SK-N-SH (cell line): ENCODE results near the gene PXK. TPM values are rescaled to one million over a fixed set of nuclear protein-coding genes. Genes with fewer than 3 reads are reported as not detected.

Experiments
- CTCF ChIA-PET: fragments of 300-600, 350-600 bp; formaldehyde crosslinking; extraction: SDS; loops from one replicate; lab custom pipeline; 2021; lab: Yijun Ruan, JAX
- POLR2A ChIA-PET: fragments of 350-600 bp; sonication (Branson Sonifier 250); formaldehyde crosslinking; extraction: SDS; loops from one replicate; lab custom pipeline; 2020; ENCODE audit warnings: antibody characterized with exemption, inconsistent platforms; lab: Yijun Ruan, JAX
- DNase-seq: peaks from one replicate; pipeline ENCODE4 v3.0.0; 2012
- H2AFZ ChIP-seq: fragments of 200-600 bp; sonication (generic); 2 replicates; pipeline ENCODE4 v1.8.1; 2016; ENCODE audit warnings: antibody characterized with exemption, mild to moderate bottlenecking, low read depth
- H3F3A ChIP-seq: fragments of 200-600 bp; sonication (generic); replicated peaks from 2 replicates; pipeline ENCODE3; 2016; ENCODE audit warnings: antibody characterized with exemption, mild to moderate bottlenecking; ENCODE audit not compliant: insufficient read depth
- H3K27ac ChIP-seq, 2 experiments: fragments of 200-500 bp in 1 of 2; fragments of 200-600 bp in 1 of 2; sonication (Bioruptor generic) in 1 of 2; sonication (generic), shearing (Covaris generic) in 1 of 2; 2 replicates each; pipeline versions ENCODE4 v1.5.1 to v1.6.1; 2014 to 2016; ENCODE audit warnings: low read depth in 2 of 2, inconsistent platforms in 1 of 2, low read length in 1 of 2, mild to moderate bottlenecking in 1 of 2, mixed read lengths in 1 of 2
- H3K27me3 ChIP-seq: fragments of 200-600 bp; sonication (generic), shearing (Covaris generic); 2 replicates; pipeline ENCODE4 v1.6.1; 2016; ENCODE audit warnings: mixed run types; ENCODE audit not compliant: insufficient read depth
- H3K36me3 ChIP-seq, 2 experiments: fragments of 200-500 bp in 1 of 2; fragments of 200-600 bp in 1 of 2; sonication (Bioruptor generic) in 1 of 2; sonication (generic) in 1 of 2; replicated peaks in 1 of 2; 2 replicates each; pipeline versions ENCODE3 to v1.5.1; 2014 to 2016; ENCODE audit warnings: low read length in 1 of 2, mild to moderate bottlenecking in 1 of 2; ENCODE audit not compliant: insufficient read depth in 2 of 2, control insufficient read depth in 1 of 2
- H3K4me1 ChIP-seq, 2 experiments: fragments of 200-500 bp in 1 of 2; fragments of 200-600 bp in 1 of 2; sonication (Bioruptor generic) in 1 of 2; sonication (generic), shearing (Covaris generic) in 1 of 2; 2 replicates each; pipeline versions ENCODE4 v1.5.1 to v1.6.1; 2014 to 2016; ENCODE audit warnings: low read depth in 1 of 2, low read length in 1 of 2, mixed run types in 1 of 2; ENCODE audit not compliant: insufficient read depth in 2 of 2, control insufficient read depth in 1 of 2
- H3K4me2 ChIP-seq: fragments of 200-600 bp; sonication (generic), shearing (Covaris generic); 2 replicates; pipeline ENCODE4 v1.6.1; 2017; ENCODE audit warnings: mixed run types
- H3K4me3 ChIP-seq, 2 experiments: fragments of 200-500 bp in 1 of 2; fragments of 200-600 bp in 1 of 2; sonication (Bioruptor generic) in 1 of 2; sonication (generic), shearing (Covaris generic) in 1 of 2; 2 replicates each; pipeline versions ENCODE4 v1.5.1 to v1.8.1; 2014 to 2016; ENCODE audit warnings: low read depth in 2 of 2, inconsistent platforms in 1 of 2, low read length in 1 of 2, mild to moderate bottlenecking in 1 of 2, mixed read lengths in 1 of 2, moderate library complexity in 1 of 2
- H3K79me2 ChIP-seq: fragments of 200-600 bp; sonication (generic); 2 replicates; pipeline ENCODE4 v1.8.1; 2017; ENCODE audit warnings: mild to moderate bottlenecking; ENCODE audit not compliant: insufficient read depth
- H3K9ac ChIP-seq: fragments of 200-600 bp; sonication (generic); 2 replicates; pipeline ENCODE4 v1.6.1; 2017; ENCODE audit warnings: mixed run types
- H3K9me2 ChIP-seq: fragments of 200-600 bp; sonication (generic); 2 replicates; pipeline ENCODE4 v1.6.1; 2017; ENCODE audit warnings: mixed run types
- H3K9me3 ChIP-seq: fragments of 200-600 bp; sonication (generic); 2 replicates; pipeline ENCODE4 v1.6.1; 2017; ENCODE audit warnings: mixed run types, mild to moderate bottlenecking, moderate library complexity
- H4K20me1 ChIP-seq: fragments of 200-600 bp; sonication (generic); 2 replicates; pipeline ENCODE4 v1.6.1; 2017; ENCODE audit warnings: mild to moderate bottlenecking, mixed run types; ENCODE audit not compliant: insufficient read depth
- FOSL2 ChIP-seq: IDR thresholded peaks from 2 replicates; pipeline ENCODE4 v1.4.0; 2012; ENCODE audit warnings: low read depth, mild to moderate bottlenecking, moderate library complexity, borderline replicate concordance
- FOXJ3 ChIP-seq: sonication (generic); formaldehyde crosslinking; IDR thresholded peaks from 2 replicates; pipeline ENCODE4 v1.5.1; 2020; ENCODE audit warnings: mild to moderate bottlenecking, missing genetic modification reagents
- GABPA ChIP-seq: IDR thresholded peaks from 2 replicates; pipeline ENCODE4 v1.4.0; 2012; ENCODE audit warnings: low read depth, mild to moderate bottlenecking
- MEF2A ChIP-seq: IDR thresholded peaks from 2 replicates; pipeline ENCODE4 v1.4.0; 2012; ENCODE audit warnings: low read depth, borderline replicate concordance
- NRF1 ChIP-seq: IDR thresholded peaks from 2 replicates; pipeline ENCODE4 v1.6.1; 2012; ENCODE audit warnings: low read depth, mild to moderate bottlenecking, low read length
- RCOR1 ChIP-seq: fragments of 150-350 bp; IDR thresholded peaks from 2 replicates; pipeline ENCODE4 v1.6.1; 2017; ENCODE audit warnings: antibody characterized with exemption, low read length
- REST ChIP-seq: IDR thresholded peaks from 2 replicates; pipeline ENCODE4 v1.6.1; 2012; ENCODE audit warnings: mild to moderate bottlenecking, low read depth, low read length, moderate library complexity
- SMC3 ChIP-seq: IDR thresholded peaks from 2 replicates; pipeline ENCODE4 v1.6.1; 2012; ENCODE audit warnings: low read depth, low read length, improper control_type of control experiment
- TEAD4 ChIP-seq: IDR thresholded peaks from 2 replicates; pipeline ENCODE4 v1.4.0; 2012; ENCODE audit warnings: mild to moderate bottlenecking, borderline replicate concordance; ENCODE audit not compliant: insufficient read depth
- USF2 ChIP-seq: fragments of 150-350 bp; IDR thresholded peaks from 2 replicates; pipeline ENCODE4 v1.6.1; 2017; ENCODE audit warnings: antibody characterized with exemption, low read length, low read depth, borderline replicate concordance
- YY1 ChIP-seq: IDR thresholded peaks from 2 replicates; pipeline ENCODE4 v1.4.0; 2012; ENCODE audit warnings: low read depth, mild to moderate bottlenecking
- WGBS: methylation state at CpG from one replicate; pipeline ENCODE4 v1.1.6; 2017; ENCODE audit warnings: low lambda C conversion rate; 5-methylcytosine and 5-hydroxymethylcytosine counted together
- polyA plus RNA-seq, 3 experiments: library from polyadenylated mRNA; depleted of rRNA; stranded (reverse); fragments of >200 nt; gene quantifications; 2 replicates each; pipeline ENCODE4 v1.2.3, GENCODE V29; 2012
- TF ChIP-seq, protein P1 (sequence below): fragments of 200-600 bp; sonication (generic); IDR thresholded peaks from 2 replicates; pipeline ENCODE4 v1.6.1; 2017; ENCODE audit warnings: antibody characterized with exemption, mild to moderate bottlenecking, moderate library complexity

Gene PXK
- polyA plus RNA-seq, 1 of the 3 experiments (the other 2 are of a cell fraction): 8.4 TPM

GRCh38 chr3:58325525-58325992 lies 7.1 kb upstream of the PXK start (continued):
- no peak for TF ChIP-seq NRF1
- no peak for TF ChIP-seq FOXJ3 (CRISPR knock-in tag)

GRCh38 chr3:58326267-58326900 lies 6.3 kb upstream of the PXK start:
- no peak for TF ChIP-seq MEF2A
- TF ChIP-seq SMC3: no peak
- no peak for TF ChIP-seq GABPA
- TF ChIP-seq USF2: no peak
- no peak for TF ChIP-seq REST
- TF ChIP-seq NRF1: no peak
- no peak for TF ChIP-seq FOSL2
- TF ChIP-seq YY1: no peak
- TF ChIP-seq, protein P1, sequence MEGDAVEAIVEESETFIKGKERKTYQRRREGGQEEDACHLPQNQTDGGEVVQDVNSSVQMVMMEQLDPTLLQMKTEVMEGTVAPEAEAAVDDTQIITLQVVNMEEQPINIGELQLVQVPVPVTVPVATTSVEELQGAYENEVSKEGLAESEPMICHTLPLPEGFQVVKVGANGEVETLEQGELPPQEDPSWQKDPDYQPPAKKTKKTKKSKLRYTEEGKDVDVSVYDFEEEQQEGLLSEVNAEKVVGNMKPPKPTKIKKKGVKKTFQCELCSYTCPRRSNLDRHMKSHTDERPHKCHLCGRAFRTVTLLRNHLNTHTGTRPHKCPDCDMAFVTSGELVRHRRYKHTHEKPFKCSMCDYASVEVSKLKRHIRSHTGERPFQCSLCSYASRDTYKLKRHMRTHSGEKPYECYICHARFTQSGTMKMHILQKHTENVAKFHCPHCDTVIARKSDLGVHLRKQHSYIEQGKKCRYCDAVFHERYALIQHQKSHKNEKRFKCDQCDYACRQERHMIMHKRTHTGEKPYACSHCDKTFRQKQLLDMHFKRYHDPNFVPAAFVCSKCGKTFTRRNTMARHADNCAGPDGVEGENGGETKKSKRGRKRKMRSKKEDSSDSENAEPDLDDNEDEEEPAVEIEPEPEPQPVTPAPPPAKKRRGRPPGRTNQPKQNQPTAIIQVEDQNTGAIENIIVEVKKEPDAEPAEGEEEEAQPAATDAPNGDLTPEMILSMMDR: no peak
- TF ChIP-seq RCOR1: no peak
- no peak for TF ChIP-seq TEAD4
- TF ChIP-seq, all 33 proteins: peak for 0
- no peaks in the 10 kb centered on the region for H3K9me3 ChIP-seq
- no peak overlapping the region for H3K27ac ChIP-seq
- no peak overlapping the region for H3K9ac ChIP-seq
- H3K27me3 ChIP-seq: no peaks in the 10 kb centered on the region
- ChIA-PET POLR2A (no interaction called here), CTCF (interaction anchor here (1.7 to 3.5 kb wide), 2 partner anchors 19 to 89 kb away, joined by 7 to 17 read pairs; partner anchors contain the start of genes HTD2 and RPP14)
- no peak overlapping the region for H2AFZ ChIP-seq
- 89% methylated on average over 8 of the region's 8 CpGs for WGBS
- no peaks in the 10 kb centered on the region for H3K36me3 ChIP-seq
- H3K79me2 ChIP-seq: no peaks in the 10 kb centered on the region
- H4K20me1 ChIP-seq: no peaks in the 10 kb centered on the region
- no peak overlapping the region for H3K4me3 ChIP-seq
- no peak for DNase-seq
- H3K9me2 ChIP-seq: no peaks in the 10 kb centered on the region
- H3K4me1 ChIP-seq: peaks cover 0 to 8% of the 10 kb centered on the region in 2 experiments; a peak in 1 of 4 replicates
- H3K4me2 ChIP-seq: no peak overlapping the region
- H3F3A ChIP-seq: peaks cover 12% of the 10 kb centered on the region
